ENCODE measurements around the gene ADAM10. TPM values are rescaled to one million over a fixed set of nuclear protein-coding genes. Genes with fewer than 3 reads are reported as not detected.

The ADAM10 gene
- total RNA-seq, 6 donors from 2014 or later = 64.5 to 139 (median 93.5) TPM

DNA sequence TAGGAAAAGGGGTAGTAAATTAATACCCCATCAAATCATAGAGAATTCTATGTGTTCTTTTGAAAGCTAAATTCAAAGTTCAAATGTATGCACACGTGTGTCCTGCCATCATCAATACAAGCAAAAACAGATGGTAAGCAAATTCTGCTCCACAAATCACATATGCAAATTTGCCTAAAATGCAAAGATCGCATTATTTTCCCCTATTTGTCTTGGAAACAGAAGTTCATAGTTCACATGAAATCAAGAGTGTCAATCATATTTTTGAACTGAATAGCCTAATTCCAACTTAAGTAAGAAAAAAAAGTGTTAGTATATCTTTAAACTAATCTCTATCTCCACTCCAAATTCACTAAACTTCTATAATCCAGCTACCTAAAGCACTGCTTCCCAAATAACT lies 8.5 kb downstream of the ADAM10 start:
- H3K4me3 ChIP-seq = no peak overlapping the region
- peaks cover 19 to 57% (median 40%) of the 10 kb centered on the region in 4 donors for H3K4me1 ChIP-seq
- no peaks in the 10 kb centered on the region for H3K27me3 ChIP-seq
- ATAC-seq (ENCODE audit: low FRiP score in 2 of 2) (no peak), DNase-seq (no peak)
- WGBS, 2 donors = 90 to 93% methylated on average over 2 of the region's 2 CpGs
- no peak overlapping the region for H3K27ac ChIP-seq
- H3K36me3 ChIP-seq = no peaks in the 10 kb centered on the region
- TF ChIP-seq, protein P1, sequence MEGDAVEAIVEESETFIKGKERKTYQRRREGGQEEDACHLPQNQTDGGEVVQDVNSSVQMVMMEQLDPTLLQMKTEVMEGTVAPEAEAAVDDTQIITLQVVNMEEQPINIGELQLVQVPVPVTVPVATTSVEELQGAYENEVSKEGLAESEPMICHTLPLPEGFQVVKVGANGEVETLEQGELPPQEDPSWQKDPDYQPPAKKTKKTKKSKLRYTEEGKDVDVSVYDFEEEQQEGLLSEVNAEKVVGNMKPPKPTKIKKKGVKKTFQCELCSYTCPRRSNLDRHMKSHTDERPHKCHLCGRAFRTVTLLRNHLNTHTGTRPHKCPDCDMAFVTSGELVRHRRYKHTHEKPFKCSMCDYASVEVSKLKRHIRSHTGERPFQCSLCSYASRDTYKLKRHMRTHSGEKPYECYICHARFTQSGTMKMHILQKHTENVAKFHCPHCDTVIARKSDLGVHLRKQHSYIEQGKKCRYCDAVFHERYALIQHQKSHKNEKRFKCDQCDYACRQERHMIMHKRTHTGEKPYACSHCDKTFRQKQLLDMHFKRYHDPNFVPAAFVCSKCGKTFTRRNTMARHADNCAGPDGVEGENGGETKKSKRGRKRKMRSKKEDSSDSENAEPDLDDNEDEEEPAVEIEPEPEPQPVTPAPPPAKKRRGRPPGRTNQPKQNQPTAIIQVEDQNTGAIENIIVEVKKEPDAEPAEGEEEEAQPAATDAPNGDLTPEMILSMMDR (IDR thresholded peaks at IDR 0.05) = no peak
- TF ChIP-seq POLR2AphosphoS5 (IDR thresholded peaks at IDR 0.05) (no peak), POLR2A (IDR thresholded peaks at IDR 0.05) (no peak), EP300 (IDR thresholded peaks at IDR 0.05) (no peak)
- H3K9me3 ChIP-seq = no peaks in the 10 kb centered on the region

DNA sequence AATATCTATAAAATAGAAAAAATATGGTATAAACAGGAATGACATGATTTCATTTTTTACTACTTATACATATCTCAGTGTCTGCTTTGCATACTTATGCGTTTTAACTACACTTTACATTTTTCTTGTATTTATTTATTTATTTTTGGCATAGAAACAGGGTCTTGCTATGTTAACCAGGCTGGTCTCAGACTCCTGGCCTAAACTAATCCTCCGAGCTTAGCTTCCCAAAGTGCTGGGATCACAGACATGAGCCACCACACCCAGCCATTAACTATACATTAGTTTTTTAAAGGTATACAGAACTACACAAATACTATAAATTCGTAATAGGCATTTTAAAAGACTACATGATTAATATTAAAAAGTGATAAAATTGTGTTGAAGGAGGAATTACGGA lies 9.1 kb downstream of the ADAM10 start:
- DNase-seq (no peak), ATAC-seq (ENCODE audit: low FRiP score in 2 of 2) (no peak)
- H3K36me3 ChIP-seq = no peaks in the 10 kb centered on the region
- H3K4me1 ChIP-seq = peaks cover 17 to 52% (median 34%) of the 10 kb centered on the region in 4 donors
- H3K27ac ChIP-seq = no peak overlapping the region
- H3K27me3 ChIP-seq = no peaks in the 10 kb centered on the region
- no peak for TF ChIP-seq EP300 (IDR thresholded peaks at IDR 0.05)
- TF ChIP-seq POLR2AphosphoS5 (IDR thresholded peaks at IDR 0.05) = no peak
- TF ChIP-seq, protein P1 (IDR thresholded peaks at IDR 0.05) = no peak
- TF ChIP-seq POLR2A (IDR thresholded peaks at IDR 0.05) = no peak
- H3K9me3 ChIP-seq = no peaks in the 10 kb centered on the region
- WGBS, 2 donors = 92 to 93% methylated on average over 4 of the region's 4 CpGs
- H3K4me3 ChIP-seq = no peak overlapping the region

DNA sequence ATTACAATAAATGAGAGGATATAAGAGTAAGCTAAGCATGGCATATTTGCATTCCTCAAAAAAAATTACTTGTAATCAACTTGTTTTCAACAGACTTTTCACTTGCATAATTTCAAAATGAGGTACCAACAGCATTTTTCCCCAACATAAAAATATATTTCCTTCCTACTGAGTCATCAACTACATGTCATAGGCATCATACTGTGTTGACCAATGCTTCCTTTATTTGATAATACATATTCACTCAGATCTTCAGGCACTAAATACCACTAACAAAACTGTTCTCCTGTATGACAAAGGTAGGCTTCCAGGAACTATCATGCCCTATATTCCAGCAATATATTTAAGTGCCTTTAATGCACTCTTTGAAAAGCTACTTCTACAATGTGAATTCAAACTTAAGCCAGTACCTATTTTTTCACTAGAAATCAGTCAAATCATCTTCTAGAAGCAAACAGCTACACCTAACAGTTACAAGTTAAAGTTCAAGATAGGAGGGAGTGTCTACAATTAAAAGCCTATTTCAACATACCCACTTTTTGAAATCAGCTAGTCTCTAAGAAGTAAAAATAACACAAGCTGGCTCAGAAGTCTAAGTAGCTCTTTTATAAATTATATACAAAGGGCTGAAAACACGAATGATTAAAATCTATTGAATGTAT lies 11.3 kb downstream of the ADAM10 start:
- Histone ChIP-seq H3K36me3 (no peaks in the 10 kb centered on the region), H3K9me3 (no peaks in the 10 kb centered on the region), H3K27me3 (no peaks in the 10 kb centered on the region), H3K27ac (peak overlapping the region in 1 of 4 donors; percentile 49), H3K4me1 (peaks cover 17 to 52% (median 30%) of the 10 kb centered on the region in 4 donors), H3K4me3 (no peak overlapping the region)
- 30 to 38% methylated on average over 1 of the region's 1 CpG for WGBS, 2 donors
- no peak for TF ChIP-seq EP300 (IDR thresholded peaks at IDR 0.05)
- TF ChIP-seq POLR2A (IDR thresholded peaks at IDR 0.05) = no peak
- TF ChIP-seq, protein P1 (IDR thresholded peaks at IDR 0.05) = no peak
- DNase-seq (no peak), ATAC-seq (ENCODE audit: low FRiP score in 2 of 2) (peak in 1 of 2 donors; percentile 63)

DNA sequence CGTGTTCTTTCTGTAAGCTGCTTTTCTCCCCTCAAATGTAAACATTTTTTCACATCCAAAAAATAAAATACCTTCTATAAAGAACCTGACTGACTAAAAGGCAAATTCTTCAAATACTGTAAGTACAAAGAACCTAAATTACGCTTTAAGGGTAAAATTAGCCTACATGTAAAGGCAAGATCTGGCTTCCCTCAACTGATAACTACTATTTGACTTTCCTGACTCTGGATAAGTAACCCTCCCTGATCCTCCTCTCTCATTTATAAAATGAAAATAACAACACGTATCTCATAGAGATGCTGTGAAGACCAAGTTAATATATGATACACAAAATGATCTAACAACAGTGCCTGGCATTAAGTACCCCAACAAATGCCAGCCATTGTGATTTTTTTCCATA lies 12.2 kb downstream of the ADAM10 start:
- no peaks in the 10 kb centered on the region for H3K36me3 ChIP-seq
- TF ChIP-seq POLR2AphosphoS5 (IDR thresholded peaks at IDR 0.05) (no peak), EP300 (IDR thresholded peaks at IDR 0.05) (no peak), POLR2A (IDR thresholded peaks at IDR 0.05) (no peak)
- TF ChIP-seq, protein P1 (IDR thresholded peaks at IDR 0.05) = no peak
- no peak overlapping the region for H3K4me3 ChIP-seq
- 92 to 94% methylated on average over 3 of the region's 3 CpGs for WGBS, 2 donors
- no peaks in the 10 kb centered on the region for H3K9me3 ChIP-seq
- ATAC-seq (ENCODE audit: low FRiP score in 2 of 2) = no peak
- no peak overlapping the region for H3K27ac ChIP-seq
- H3K4me1 ChIP-seq = peaks cover 17 to 44% (median 23%) of the 10 kb centered on the region in 4 donors
- no peak for DNase-seq
- H3K27me3 ChIP-seq = no peaks in the 10 kb centered on the region
